Esophagus (tissue), 2 donors: ENCODE results near the gene USF2. TPM values are rescaled to one million over a fixed set of nuclear protein-coding genes. Genes with fewer than 3 reads are reported as not detected.

Experiments
- H3K27ac ChIP-seq, 2 donors: one replicate each; pipeline ENCODE4 v1.5.1; 2013; ENCODE audit warnings: low read depth in 2 of 2, mild to moderate bottlenecking in 2 of 2, inconsistent platforms in 1 of 2, low read length in 1 of 2, moderate library complexity in 1 of 2
- H3K27me3 ChIP-seq, 2 donors: one replicate each; pipeline ENCODE4 v1.6.1; 2013; ENCODE audit warnings: low read length in 2 of 2, control low read depth in 1 of 2, mild to moderate bottlenecking in 1 of 2; ENCODE audit not compliant: insufficient read depth in 2 of 2, control insufficient read depth in 1 of 2
- H3K36me3 ChIP-seq, 2 donors: one replicate each; pipeline ENCODE4 v1.6.1; 2013; ENCODE audit warnings: low read length in 1 of 2; ENCODE audit not compliant: control insufficient read depth in 2 of 2, insufficient read depth in 2 of 2
- H3K4me1 ChIP-seq, 2 donors: one replicate each; pipeline ENCODE4 v1.6.1; 2013; ENCODE audit warnings: low read length in 1 of 2; ENCODE audit not compliant: control insufficient read depth in 2 of 2, insufficient read depth in 2 of 2
- H3K4me3 ChIP-seq, 2 donors: one replicate each; pipeline ENCODE4 v1.5.1; 2013; ENCODE audit warnings: low read length in 2 of 2, mild to moderate bottlenecking in 2 of 2, low read depth in 1 of 2, moderate library complexity in 1 of 2
- H3K9me3 ChIP-seq, 2 donors: one replicate each; pipeline ENCODE4 v1.6.1; 2013; ENCODE audit warnings: mild to moderate bottlenecking in 2 of 2, low read depth in 1 of 2, low read length in 1 of 2, moderate library complexity in 1 of 2; ENCODE audit not compliant: control insufficient read depth in 2 of 2, insufficient read depth in 1 of 2
- WGBS, 2 donors: extraction: QIAGEN DNeasy Blood & Tissue Kit; methylation state at CpG; one replicate each; pipeline ENCODE4 v1.1.7; 2013; 5-methylcytosine and 5-hydroxymethylcytosine counted together
- polyA plus RNA-seq, 2 donors: library from polyadenylated mRNA; stranded (reverse); fragments of 200-250 nt; gene quantifications; one replicate each; pipeline ENCODE4 v1.2.3, GENCODE V29; 2013
- donor health status: healthy with polysubstance abuse.
- donor health status: Bipolar disorder and iron deficiency.

USF2 gene
- polyA plus RNA-seq, 2 donors: 74.7 to 97.6 TPM

DNA sequence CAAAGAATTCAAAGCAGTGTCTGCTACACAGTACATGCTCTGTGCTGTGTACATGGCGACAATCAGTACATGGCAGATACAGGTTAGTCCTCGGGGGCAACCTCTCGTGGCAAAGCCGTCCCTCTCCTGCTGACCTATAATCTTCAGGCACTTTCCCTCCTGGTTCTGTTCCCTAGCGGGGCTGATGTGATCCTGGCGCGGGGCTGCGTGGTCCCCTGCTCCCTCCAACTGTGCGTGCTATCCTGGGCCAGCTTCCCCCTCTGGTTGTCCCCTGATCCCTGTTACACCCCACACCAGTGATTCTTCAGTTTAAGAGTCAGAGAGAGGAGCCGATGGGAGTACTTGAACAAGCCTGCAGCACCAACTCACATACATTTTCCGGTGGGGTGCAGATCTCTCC is 35.3 kb downstream of the USF2 start:
- Histone ChIP-seq H3K36me3 (no peaks in the 10 kb centered on the region), H3K27me3 (no peaks in the 10 kb centered on the region), H3K9me3 (no peaks in the 10 kb centered on the region), H3K4me1 (no peaks in the 10 kb centered on the region), H3K4me3 (no peak overlapping the region), H3K27ac (no peak overlapping the region)
- 81 to 82% methylated on average over 11 of the region's 11 CpGs for WGBS, 2 donors

DNA sequence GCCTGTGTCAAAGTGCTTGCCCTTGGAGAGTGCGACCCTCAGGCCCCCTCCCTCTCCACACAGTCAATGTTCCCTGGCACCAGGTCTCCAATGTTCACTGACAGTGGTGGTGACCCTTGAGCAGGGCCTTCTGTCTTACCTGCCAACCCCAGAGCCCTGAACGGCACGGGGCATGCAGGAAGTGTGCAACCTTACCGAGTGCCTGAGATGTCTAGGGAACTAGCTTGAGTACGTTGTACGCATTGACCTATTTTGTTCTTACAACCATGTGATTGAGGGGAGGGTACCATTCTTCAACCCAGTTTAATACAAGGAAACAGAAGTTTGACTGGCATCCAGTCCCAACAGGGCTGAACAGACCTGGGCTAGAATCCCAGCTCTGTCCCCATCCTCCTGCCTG is 36.4 kb downstream of the USF2 start:
- no peaks in the 10 kb centered on the region for H3K27me3 ChIP-seq
- H3K9me3 ChIP-seq: no peaks in the 10 kb centered on the region
- H3K4me1 ChIP-seq: no peaks in the 10 kb centered on the region
- no peak overlapping the region for H3K27ac ChIP-seq
- H3K36me3 ChIP-seq: no peaks in the 10 kb centered on the region
- no peak overlapping the region for H3K4me3 ChIP-seq
- WGBS, 2 donors: 81 to 84% methylated on average over 6 of the region's 6 CpGs

DNA sequence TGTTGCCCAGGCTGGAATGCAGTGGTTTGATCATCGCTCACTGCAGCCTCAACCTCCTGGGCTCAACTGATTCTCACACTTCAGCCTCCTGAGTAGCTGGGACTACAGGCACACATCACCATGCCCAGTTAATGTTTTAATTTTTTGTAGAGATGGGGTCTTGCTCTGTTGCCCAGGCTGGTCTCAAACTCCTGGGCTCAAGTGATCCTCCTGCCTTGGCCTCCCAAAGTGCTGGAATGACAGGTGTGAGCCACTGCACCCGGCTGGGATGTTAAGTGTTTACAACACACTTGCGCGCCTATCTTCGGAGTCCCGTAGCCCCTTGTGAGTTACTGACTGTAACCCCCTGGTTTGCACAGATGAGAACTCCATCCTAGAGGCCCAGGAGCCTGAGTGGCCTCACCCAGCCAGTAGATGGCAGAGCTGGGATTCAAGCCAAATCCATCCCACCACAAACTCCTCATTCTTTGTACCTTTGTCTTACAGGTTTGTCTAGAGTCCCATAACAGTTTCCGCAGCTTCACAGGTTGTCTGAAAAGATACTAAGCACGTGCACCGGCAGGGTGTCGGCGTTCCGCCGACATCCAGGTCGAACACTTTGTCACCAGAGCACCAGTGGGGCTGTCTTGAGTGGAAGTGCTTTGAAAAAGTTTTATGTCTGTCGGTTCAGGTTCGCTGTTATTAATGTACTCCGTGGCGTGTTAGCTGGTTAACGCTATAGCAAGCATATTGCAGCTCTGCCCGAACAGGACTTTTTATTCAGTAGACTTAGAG is 37.9 kb downstream of the USF2 start:
- H3K27me3 ChIP-seq: no peaks in the 10 kb centered on the region
- no peak overlapping the region for H3K4me3 ChIP-seq
- H3K4me1 ChIP-seq: no peaks in the 10 kb centered on the region
- 66 to 80% methylated on average over 20 of the region's 20 CpGs for WGBS, 2 donors
- no peaks in the 10 kb centered on the region for H3K9me3 ChIP-seq
- H3K36me3 ChIP-seq: no peaks in the 10 kb centered on the region
- no peak overlapping the region for H3K27ac ChIP-seq

DNA sequence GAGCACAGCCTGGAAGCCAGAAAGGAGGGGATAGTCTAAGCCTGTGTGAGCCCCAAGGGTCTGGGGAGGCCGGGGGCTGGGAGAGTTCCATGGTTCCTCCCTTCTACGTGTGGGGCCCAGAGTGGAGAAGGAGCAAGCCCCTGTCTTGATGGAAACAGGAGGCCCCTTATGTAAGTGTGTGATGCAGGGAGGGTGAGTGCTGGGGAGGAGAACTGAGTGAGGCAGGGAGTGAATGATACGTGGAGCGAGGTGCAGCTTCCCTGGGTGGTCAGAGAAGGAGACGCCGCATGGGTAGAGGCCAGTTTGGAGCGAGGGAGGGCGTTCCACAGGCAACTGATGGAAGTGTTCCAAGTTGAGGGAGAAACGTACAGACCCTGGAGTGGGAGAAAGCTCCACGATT is 39.2 kb downstream of the USF2 start:
- no peak overlapping the region for H3K27ac ChIP-seq
- no peaks in the 10 kb centered on the region for H3K9me3 ChIP-seq
- H3K36me3 ChIP-seq: no peaks in the 10 kb centered on the region
- H3K4me1 ChIP-seq: no peaks in the 10 kb centered on the region
- WGBS, 2 donors: 68 to 71% methylated on average over 10 of the region's 10 CpGs
- H3K4me3 ChIP-seq: no peak overlapping the region
- H3K27me3 ChIP-seq: no peaks in the 10 kb centered on the region

DNA sequence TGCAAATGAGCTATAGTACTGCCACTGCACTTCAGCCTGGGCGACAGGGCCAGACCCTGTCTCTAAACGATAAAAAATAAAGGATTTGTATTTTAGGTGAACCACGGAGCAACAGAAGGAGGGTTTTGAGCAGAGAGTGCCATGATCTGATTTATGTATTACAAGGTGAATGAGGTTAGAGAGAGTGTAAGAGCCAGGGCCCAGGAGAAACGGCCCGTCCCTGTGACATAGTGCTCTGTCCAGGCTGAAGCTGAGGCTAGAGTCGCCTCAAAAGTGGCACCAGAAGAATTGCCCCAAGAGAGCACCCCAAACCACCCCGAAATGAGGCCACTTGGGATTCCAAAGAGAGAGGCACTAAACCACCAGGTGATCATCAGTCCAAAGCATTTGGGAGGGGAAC is 40.1 kb downstream of the USF2 start:
- H3K4me3 ChIP-seq: no peak overlapping the region
- no peak overlapping the region for H3K27ac ChIP-seq
- no peaks in the 10 kb centered on the region for H3K27me3 ChIP-seq
- no peaks in the 10 kb centered on the region for H3K36me3 ChIP-seq
- no peaks in the 10 kb centered on the region for H3K9me3 ChIP-seq
- no peaks in the 10 kb centered on the region for H3K4me1 ChIP-seq
- 77 to 83% methylated on average over 7 of the region's 7 CpGs for WGBS, 2 donors

DNA sequence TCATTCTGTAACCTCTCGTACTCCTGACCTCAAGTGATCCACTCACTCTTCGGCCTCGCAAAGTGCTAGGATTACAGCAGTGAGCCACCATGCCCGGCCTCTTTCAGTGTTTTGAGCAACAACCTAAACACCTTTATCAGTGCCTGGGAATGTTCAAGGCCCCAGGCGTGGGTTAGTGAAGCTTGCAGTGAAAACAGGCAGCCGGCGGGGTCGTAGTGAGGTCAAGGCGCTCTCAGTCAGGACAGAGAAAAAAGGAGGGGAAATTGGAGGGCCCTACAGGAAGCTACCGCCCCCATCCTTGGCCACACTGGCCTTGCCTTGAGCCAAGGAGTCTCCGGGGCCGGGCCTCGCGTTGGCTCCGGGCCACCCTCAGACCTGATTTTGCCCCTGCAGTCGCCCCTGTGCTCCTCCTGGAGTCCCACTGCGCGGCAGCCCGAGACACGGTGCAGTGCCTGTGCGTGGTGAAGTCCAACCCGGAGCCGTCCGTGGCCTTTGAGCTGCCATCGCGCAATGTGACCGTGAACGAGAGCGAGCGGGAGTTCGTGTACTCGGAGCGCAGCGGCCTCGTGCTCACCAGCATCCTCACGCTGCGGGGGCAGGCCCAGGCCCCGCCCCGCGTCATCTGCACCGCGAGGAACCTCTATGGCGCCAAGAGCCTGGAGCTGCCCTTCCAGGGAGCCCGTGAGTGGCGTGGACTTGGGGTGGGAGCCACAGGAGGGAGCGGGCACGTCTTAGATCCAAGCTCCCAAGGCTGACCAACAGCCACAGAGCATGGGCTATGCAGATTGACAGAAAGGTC is 40.9 kb downstream of the USF2 start:
- H3K36me3 ChIP-seq: no peaks in the 10 kb centered on the region
- H3K27me3 ChIP-seq: no peaks in the 10 kb centered on the region
- no peaks in the 10 kb centered on the region for H3K4me1 ChIP-seq
- no peak overlapping the region for H3K27ac ChIP-seq
- no peaks in the 10 kb centered on the region for H3K9me3 ChIP-seq
- no peak overlapping the region for H3K4me3 ChIP-seq
- WGBS, 2 donors: 71 to 79% methylated on average over 47 of the region's 47 CpGs

DNA sequence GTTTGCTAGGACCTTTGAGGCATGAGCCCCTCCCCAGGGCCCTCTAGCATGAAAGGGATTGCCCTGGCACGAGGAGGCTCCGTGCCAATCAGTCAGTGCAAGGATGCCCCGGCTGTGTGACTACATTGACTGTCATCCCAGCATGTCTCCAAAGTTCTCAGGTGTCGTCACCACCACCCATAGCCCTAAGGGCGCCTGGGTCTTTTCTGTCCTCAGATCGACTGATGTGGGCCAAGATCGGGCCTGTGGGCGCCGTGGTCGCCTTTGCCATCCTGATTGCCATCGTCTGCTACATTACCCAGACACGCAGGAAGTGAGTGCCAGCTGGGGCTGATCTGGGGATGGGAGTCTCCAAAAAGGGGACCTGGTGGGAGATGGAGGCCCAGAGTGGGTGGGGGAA is 41.6 kb downstream of the USF2 start:
- Histone ChIP-seq H3K4me1 (no peaks in the 10 kb centered on the region), H3K9me3 (no peaks in the 10 kb centered on the region), H3K27me3 (no peaks in the 10 kb centered on the region), H3K27ac (no peak overlapping the region), H3K4me3 (no peak overlapping the region), H3K36me3 (no peaks in the 10 kb centered on the region)
- 77 to 79% methylated on average over 12 of the region's 12 CpGs for WGBS, 2 donors

DNA sequence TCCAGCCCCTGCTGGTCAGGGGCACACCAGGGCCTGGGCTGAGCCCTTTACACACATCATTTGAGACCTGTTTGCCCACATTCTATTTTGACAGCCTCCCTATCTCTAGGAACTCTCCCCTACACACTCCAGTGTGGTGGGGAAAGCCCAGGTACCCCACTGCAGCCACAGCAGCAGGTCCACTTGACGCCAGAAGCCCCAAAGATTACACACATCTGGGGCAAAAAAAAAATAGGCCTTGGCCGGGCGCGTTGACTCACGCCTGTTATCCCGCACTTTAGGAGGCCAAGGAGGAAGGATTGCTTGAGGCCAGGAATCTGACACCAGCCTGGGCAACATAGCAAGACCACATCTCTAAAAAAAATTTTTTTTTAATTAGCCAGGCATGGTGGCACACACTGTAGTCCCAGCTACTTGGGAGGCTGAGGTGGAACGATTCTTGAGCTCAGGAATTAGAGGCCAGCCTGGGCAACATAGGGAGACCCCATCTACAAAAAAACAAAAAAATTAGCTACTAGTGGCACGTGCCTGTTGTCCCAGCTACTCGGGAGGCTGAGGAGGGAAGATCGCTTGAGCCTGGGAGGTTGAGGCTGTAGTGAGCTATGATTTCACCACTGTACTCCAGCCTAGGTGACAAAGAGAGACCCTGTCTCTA is 42.2 kb downstream of the USF2 start:
- Histone ChIP-seq H3K4me1 (no peaks in the 10 kb centered on the region), H3K4me3 (no peak overlapping the region), H3K27ac (no peak overlapping the region), H3K9me3 (no peaks in the 10 kb centered on the region), H3K27me3 (no peaks in the 10 kb centered on the region), H3K36me3 (no peaks in the 10 kb centered on the region)
- WGBS, 2 donors: 88 to 89% methylated on average over 10 of the region's 10 CpGs

DNA sequence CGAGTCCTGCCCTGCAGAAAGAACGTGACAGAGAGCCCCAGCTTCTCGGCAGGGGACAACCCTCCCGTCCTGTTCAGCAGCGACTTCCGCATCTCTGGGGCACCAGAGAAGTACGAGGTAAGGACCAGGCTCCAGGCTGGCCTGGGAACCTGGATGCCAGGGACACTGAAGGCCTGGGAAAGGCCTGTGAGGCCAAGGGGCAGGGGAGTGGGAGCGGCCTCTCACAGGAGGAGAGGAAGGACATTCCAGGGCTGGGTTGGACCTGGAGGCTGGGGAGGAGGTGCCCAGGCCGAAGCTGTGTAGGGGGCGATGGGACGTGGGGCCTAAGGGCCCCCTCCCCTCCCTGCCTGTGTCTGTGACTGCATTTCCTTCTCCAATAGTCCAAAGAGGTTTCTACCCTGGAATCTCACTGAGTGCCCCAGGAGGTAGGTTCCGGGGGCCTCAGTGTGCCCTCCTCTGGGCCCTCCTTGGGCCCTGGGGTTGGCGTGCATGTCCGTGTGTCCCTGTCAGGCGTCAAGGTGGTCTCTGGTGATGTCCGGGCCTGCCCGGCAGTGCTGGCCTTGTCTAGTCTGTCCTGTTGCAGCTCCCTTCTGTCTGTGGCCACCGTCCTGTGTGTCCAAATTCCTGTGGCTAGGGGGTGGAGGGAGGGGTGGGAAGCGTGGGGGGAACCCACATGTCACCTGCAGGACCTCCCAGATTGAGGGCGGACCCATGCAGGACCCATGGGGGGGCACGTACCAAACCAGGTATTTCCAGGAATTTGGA is 43.3 kb downstream of the USF2 start:
- Histone ChIP-seq H3K9me3 (no peaks in the 10 kb centered on the region), H3K4me3 (no peak overlapping the region), H3K4me1 (no peaks in the 10 kb centered on the region), H3K27ac (no peak overlapping the region), H3K27me3 (no peaks in the 10 kb centered on the region), H3K36me3 (no peaks in the 10 kb centered on the region)
- WGBS, 2 donors: 85 to 87% methylated on average over 21 of the region's 21 CpGs
